HuH-7 (cell line): ENCODE measurements around the gene IL15RA.
"Not testable (repeated sequence)": the region's sequence is repeated elsewhere in the genome, so short reads cannot be mapped to it uniquely, and the experiment has no call there.

ENCODE experiments used
- DNase-seq: peaks from one replicate; pipeline ENCODE4 v3.0.0; 2011; ENCODE audit warnings: low spot score

The IL15RA gene

DNA sequence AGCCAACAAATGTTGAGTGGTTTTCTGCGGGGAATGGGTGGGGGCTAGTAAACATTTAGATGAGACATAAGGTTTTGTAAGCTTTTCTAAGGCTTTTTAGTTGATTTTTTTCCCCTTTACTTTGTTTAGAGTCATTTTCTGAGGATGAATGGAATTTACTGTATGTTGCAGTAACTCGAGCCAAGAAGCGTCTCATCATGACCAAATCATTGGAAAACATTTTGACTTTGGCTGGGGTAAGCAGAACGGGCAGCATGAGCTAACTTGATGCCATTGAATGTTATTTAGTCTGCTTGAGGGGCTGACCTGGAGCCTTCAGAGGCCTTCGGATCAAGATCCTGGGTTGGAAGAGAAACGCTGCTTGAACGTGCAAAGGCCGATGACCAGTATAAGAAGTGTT is 50.0 kb downstream of the IL15RA start:
- DNase-seq: no peak

DNA sequence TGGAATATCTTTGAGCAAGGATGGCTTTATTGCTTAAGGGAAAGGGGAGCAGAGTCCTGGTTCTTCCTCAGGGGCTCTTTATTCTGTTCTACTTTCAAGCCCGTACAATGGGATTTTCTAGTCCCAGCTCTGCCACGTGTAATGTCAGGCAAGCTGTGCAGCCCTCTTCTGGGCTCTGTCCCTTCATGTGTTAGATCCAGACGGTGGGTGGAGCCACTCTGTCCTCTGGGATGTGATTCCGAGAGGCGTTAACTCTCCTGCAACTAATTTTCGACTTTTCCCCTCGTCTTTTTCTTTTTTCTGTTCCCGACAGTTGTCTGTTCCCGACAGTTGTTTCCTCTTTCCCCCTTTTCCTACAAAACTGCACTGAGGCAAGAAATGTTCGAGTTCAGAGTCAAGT is 52.5 kb downstream of the IL15RA start:
- no peak for DNase-seq

DNA sequence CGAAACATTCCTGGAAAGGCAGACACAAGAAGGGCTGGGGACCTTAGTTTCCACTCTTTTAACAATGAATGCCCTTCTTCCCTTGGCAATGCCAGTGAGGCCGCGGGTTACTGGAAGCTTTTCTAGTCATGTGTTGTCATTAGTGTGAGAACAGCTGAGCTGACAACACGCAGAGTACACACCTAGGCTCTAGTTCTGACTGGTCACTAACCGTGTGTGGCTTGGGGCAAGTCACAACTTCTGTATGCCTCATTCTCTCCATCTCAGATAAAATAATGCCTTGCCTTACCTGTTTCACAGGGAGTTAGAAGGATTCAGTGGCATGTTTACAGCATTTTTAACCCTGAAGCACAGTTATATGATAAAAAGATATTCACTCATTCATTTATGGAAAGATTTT is 55.6 kb downstream of the IL15RA start:
- no peak for DNase-seq

DNA sequence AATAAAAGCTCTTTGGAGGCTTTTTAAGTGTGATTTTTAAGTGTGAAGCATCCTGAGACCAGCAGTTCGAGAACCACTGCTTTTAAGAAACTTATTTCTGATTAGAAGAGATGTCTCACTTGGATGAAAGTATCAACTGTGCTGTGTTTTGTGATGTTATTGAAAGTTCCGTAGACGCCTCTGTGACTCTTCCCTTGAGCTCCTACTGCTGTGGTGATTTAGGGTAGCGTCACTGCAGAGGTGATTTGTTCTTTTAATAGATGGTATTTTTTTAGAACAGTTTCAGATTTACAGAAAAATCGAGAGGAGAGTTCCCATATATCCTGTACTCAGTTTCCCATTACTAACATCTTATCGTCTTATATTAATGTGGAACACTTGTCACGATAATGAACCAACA is 57.8 kb downstream of the IL15RA start:
- DNase-seq: no peak

DNA sequence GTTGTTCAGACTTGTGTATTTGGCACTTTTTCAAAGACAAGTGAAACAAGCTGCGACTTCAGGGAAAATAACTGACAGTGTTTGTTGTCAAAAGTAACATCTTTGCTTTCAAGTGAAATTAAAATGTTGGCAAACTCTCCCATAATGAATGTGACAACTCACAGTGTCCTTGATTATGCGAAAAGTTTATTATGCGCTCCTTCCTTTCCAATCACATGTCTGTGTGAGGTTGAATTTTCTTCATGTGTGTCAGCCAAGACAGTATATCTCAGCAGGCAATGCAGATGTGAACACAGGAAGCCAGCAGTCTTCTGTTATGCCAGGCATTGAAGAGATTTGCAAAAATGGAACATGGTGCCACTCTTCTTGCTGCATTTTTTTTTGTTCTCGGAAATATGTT is 58.6 kb downstream of the IL15RA start:
- no peak for DNase-seq

DNA sequence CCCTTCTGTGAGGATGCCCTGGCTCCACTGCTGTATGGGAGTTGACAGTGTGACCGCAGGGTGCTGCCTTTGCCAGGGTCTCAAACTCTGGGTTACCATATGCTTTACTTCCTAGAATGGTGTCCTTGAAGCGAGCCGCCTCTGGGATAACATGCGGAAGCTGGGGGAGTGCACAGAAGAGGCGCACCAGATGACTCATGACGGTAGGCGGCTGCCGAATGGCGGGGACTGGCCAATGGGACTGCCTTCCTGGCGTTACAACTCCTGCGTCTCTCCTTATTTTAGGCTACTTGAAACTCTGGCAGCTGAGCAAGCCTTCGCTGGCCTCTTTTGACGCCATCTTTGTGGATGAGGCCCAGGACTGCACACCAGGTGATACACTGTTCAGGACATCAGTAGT is 60.0 kb downstream of the IL15RA start:
- DNase-seq: no peak

DNA sequence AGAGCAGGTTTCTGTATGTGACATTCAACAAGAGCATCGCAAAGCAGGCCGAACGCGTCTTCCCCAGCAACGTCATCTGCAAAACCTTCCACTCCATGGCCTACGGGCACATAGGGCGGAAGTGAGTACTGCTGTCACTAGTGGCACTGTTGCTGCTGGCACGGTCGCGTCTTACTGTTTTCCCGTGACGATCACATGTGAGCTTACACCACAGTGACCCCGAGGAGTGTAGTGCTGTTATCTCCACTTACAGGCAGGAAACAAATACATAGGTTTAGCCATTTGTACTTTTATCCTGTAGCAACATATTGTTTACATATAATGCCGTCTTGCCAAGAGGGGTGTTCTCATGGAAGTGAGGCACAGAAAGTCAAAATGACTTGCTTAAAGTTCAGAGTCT is 61.9 kb downstream of the IL15RA start:
- no peak for DNase-seq

DNA sequence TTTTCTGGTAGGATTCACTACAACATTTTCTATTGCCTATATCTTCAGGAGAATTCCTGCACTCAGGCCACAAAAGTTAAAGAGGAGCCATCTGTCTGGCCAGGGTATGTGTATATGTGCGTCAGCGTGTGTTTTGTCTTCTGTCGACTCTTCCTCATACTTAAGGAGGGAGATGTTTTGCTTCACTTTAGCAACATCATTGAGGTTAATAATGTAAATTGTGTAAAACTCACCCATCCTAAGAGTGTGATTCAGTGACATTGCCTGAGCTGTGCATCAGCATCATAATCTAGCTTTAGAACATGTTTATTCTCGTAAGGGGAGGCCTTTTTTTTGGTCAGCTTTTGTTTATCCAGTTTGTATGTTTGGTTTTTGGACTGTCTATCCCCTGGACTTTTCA is 63.6 kb downstream of the IL15RA start:
- no peak for DNase-seq

DNA sequence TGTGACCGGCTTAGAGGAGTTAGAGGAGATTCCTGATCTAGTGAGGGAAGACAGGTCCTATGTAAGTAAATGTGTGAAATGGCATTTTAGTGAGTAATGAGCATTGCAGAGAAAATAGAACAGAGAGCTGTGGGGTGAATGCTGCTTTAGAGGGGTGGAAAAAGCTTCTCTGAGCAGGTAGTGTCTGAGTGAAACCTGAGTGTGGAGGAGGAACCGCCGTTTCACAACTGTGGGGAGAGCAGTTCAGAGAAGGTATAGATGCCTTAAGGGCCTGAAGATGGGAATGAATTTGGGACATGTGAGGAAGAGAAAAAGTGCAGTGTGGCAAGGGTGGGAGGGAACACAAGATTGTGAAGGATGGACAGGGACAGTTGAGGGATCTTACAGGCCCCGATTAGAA is 65.7 kb downstream of the IL15RA start:
- DNase-seq: no peak

DNA sequence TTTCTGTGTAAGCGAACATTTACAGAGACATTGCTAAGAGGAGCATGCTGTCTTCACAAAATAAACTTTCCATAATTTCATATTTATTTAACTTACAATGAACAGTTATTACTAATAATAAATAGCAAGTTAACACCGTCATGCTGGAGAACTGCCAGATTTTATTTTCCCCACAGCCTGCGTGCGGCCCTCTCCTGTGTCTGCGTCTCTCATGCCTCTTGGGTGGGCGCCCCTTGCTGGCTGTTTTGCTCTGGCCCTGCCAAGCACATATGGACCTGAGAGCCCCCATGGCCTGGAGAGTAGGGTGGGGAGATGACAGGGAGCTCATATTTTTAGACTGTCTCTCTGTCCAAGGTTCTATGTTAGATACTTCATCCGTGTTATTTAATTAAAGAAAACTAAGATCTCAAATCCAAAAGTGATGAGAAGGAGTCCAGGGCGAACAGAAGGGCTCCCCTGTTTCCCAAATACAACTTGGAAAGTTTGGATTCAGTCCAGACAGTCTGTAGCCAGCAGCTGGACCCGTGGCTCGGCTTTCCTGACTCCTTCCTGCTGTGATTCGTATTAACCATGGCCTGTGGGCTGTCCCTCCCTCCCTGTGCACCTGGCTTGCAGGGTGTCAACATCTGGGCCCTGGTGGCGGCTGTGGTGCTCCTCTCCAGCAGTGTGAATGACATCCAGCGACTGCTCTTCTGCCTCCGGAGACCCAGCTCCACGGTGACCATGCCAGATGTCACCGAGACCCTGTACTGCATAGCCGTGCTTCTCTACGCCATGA is 66.8 kb downstream of the IL15RA start:
- no peak for DNase-seq

DNA sequence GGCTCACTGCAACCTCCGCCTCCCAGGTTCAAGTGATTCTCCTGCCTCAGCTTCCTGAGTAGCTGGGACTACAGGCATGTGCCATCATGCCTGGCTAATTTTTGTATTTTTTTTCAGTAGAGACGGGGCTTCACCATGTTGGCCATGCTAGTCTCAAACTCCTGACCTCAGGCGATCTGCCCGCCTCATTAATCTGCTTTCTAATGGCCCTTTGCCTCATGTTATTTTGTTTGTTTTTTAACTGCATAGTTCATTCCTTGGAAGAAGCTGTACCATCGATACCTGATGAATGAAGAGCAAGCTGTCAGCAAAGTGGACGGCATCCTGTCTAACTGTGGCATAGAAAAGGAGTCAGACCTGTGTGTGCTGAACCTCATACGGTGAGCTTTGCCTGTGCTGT is 68.7 kb downstream of the IL15RA start:
- not testable (repeated sequence) for DNase-seq

DNA sequence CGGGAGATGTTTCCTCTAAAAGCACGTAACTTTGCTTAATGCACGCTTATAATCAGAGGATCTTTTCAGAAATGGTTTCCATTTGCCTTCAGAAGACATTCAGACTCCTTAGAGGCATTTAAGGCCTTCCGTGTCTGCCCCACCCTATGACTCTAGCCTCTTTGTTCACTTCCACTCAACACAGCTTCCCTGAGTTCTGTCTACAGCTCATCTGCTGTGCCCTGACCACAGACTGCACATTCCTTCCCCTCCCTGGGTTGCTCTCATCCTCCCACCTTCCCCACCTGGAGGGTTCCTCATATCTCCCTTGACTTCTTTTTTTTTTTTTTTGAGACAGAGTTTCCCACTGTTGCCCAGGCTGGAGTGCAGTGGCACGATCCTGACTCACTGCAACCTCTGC is 70.7 kb downstream of the IL15RA start:
- no peak for DNase-seq

DNA sequence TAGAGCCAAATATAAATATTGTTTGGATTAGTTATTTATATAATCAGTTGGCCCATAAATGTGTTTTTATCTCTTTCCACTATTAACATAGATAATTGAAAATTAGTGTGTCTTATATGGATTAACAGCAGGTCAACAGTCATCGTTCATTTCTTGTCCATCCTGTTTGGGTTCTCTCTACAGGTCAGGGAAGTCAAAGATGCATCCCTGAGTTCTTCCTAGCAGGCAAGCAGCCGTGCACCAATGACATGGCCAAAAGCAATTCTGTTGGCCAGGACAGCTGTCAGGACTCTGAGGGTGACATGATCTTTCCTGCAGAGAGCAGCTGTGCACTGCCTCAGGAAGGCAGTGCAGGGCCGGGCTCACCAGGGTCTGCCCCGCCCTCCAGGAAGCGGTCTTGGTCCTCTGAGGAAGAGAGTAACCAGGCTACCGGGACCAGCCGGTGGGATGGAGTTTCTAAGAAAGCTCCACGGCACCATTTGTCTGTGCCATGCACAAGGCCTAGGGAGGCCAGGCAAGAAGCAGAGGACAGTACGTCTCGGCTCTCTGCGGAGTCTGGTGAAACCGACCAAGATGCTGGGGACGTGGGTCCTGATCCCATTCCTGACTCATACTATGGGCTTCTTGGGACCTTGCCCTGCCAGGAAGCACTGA is 71.4 kb downstream of the IL15RA start:
- no peak for DNase-seq

DNA sequence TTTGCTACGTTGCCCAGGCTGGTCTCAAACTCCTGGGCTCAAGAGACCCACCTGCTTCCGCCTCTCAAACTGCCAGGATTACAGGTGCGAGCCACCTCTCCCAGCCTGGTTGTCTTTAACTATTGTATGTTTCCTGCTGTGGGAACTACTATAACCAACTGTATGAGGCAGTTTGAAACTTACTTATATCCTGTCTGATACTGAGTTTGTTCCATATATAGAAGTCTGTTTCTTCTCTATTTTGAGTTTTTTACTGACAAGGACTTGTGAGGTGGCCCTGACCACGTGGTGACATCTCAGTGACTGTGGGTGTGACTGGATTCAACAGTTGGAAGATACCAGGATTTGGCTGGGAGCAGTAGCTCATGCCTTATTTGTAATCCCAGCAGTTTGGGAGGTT is 73.1 kb downstream of the IL15RA start:
- DNase-seq: no peak

DNA sequence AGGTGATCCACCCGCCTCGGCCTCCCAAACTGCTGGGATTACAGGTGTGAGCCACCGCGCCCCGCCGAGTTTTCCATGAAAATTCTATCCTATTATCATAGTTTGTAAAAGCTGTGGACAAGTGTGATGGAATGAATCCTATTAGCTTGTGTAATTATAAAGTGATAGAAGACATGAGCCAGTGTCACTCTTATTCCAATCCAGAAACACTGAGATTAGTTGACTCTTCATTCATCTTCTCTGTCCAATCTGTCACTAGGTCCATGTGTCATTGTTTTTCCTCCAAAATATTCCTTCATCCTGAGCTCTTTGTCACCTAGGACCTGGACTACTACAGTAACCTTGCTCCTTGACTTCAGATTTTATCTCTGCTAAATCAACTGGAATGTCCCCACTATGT is 73.8 kb downstream of the IL15RA start:
- DNase-seq: no peak

DNA sequence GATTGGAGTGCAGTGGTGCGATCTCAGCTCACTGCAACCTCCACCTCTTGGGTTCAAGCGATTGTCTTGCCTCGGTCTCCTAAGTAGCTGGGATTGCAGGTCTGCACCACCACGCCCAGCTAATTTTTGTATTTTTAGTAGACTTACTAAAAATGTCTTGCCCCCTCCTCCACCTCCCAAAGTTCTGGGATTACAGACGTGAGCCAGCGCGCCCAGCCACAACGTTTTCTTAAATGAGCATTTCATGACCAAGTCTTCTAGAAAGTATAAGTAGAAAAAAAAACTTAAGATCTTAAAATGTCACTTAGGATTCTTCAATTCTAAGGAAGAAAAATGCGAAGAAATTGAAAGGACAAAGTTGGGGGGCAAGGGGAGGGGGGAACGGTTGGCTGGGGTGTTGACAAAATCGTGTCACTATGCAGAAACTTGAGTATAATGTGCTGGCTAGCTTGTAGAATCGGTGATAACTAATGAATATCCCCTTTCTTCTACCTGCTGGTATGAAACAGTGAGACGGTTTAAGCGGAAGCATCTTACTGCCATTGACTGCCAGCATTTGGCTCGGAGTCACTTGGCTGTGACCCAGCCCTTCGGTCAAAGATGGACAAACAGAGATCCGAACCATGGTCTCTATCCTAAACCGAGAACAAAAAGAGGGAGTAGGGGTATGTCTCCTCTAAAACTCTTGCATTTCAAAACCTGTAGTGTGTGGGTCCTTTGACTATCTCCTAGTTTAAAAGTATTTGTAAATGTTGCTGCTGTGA is 74.7 kb downstream of the IL15RA start:
- DNase-seq: no peak
